ENCODE data around the gene DEFB127. TPM values are rescaled to one million over a fixed set of nuclear protein-coding genes. Genes with fewer than 3 reads are reported as not detected.

Gene DEFB127
- total and polyA plus RNA-seq, 4 experiments from 2014 or later = not detected

DNA sequence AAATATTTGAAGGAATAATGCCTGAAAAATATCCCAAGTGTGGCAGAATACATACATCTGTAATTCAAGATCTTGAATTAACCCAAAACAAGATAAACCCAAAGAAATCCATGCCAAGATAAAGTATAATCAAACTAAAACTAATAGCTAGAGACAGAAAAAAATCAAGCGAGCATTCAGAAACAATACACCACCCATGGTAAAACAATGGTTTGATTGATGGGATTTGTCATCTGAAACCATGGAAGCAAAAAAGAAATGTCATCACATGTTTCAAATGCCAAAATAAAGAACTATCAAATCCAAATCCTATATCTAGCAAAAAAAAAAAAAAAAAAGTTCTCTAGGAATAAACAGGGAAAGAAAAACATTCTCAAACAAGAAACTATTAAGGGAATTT, 5.1 kb upstream of the DEFB127 start:
- Histone ChIP-seq H3K27ac (ENCODE audit: low read depth, low read length) (no peak overlapping the region), H3K4me1 (ENCODE audit: insufficient read depth, low read length) (no peaks in the 10 kb centered on the region), H3K9me3 (ENCODE audit: control insufficient read depth in 1 of 2, low read length in 2 of 2) (no peaks in the 10 kb centered on the region), H3K36me3 (ENCODE audit: insufficient read depth, low read length) (no peaks in the 10 kb centered on the region), H3K4me3 (ENCODE audit: low read length in 2 of 2) (no peak overlapping the region), H3K27me3 (ENCODE audit: insufficient read depth, low read length) (no peaks in the 10 kb centered on the region)
- Mint-ChIP-seq H3K27me3 (peaks cover 22 to 23% of the 10 kb centered on the region in 2 donors), H3K4me1 (no peaks in the 10 kb centered on the region), H3K4me3 (no peak overlapping the region), H3K27ac (no peak overlapping the region), H3K9me3 (peaks cover 0 to 6% (median 0%) of the 10 kb centered on the region in 8 donors), H3K36me3 (no peaks in the 10 kb centered on the region)
- ChIA-PET POLR2A (ENCODE audit: partially characterized antibody) (no interaction called here), CTCF (ENCODE audit: partially characterized antibody) (no interaction called here)
- intact Hi-C loops (cut with micrococcal nuclease) = no loop called here
- DNase-seq = no peak

DNA sequence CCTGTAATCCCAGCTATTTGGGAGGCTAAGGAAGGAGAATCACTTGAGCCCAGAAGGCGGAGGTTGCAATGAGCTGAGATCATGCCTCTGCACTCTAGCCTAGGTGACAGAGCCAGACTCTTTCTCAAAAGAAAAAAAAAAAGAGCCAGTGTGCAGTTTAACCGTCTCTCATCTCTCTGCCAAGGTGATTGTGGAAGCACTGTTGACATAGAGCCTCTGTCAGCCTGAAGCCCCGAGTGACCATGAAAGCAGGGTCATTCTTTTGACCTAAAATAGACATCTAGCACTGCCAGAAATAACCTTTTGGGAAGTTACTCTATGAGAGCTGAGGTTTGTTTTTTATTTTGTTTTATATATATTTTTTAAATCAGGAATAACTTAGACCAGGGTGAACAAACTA, 7.4 kb downstream of the DEFB127 start:
- peaks cover 0 to 5% (median 0%) of the 10 kb centered on the region in 4 donors for H3K4me1 Mint-ChIP-seq
- H3K27me3 Mint-ChIP-seq = peaks cover 3 to 11% of the 10 kb centered on the region in 2 donors
- intact Hi-C loops (cut with micrococcal nuclease) = no loop called here
- ChIA-PET CTCF (ENCODE audit: partially characterized antibody) (no interaction called here), POLR2A (ENCODE audit: partially characterized antibody) (no interaction called here)
- peaks cover 0 to 3% (median 0%) of the 10 kb centered on the region in 8 donors for H3K9me3 Mint-ChIP-seq
- H3K27ac Mint-ChIP-seq = no peak overlapping the region
- no peak overlapping the region for H3K4me3 ChIP-seq (ENCODE audit: low read length in 2 of 2)
- H3K36me3 ChIP-seq (ENCODE audit: insufficient read depth, low read length) = no peaks in the 10 kb centered on the region
- no peaks in the 10 kb centered on the region for H3K4me1 ChIP-seq (ENCODE audit: insufficient read depth, low read length)
- no peaks in the 10 kb centered on the region for H3K9me3 ChIP-seq (ENCODE audit: control insufficient read depth in 1 of 2, low read length in 2 of 2)
- no peak for DNase-seq
- no peak overlapping the region for H3K4me3 Mint-ChIP-seq
- H3K27ac ChIP-seq (ENCODE audit: low read depth, low read length) = no peak overlapping the region
- no peaks in the 10 kb centered on the region for H3K36me3 Mint-ChIP-seq
- H3K27me3 ChIP-seq (ENCODE audit: insufficient read depth, low read length) = no peaks in the 10 kb centered on the region

DNA sequence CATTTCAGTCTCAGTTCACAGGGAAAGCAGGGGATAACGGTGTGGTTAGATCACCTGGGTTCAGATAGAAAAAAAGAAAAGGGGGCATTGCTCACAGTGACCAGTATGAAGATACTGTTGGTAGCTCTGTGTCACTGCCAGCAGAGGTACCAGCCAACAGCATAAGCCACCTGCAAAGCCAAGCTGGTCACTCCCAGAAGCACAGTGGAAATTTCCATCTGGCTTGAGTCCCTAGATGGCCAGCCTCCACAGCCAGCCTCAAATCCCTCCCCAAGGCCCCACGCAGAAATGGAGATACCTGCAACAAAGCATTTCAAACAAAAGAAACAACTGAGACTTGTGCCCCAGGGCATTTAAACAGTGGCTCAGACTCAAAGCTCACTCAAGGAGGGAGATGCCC, 11.6 kb downstream of the DEFB127 start:
- Mint-ChIP-seq H3K4me3 (no peak overlapping the region), H3K27me3 (peaks cover 0 to 9% of the 10 kb centered on the region in 2 donors), H3K27ac (no peak overlapping the region), H3K4me1 (peaks cover 0 to 5% (median 0%) of the 10 kb centered on the region in 4 donors), H3K9me3 (no peaks in the 10 kb centered on the region), H3K36me3 (no peaks in the 10 kb centered on the region)
- H3K36me3 ChIP-seq (ENCODE audit: insufficient read depth, low read length) = no peaks in the 10 kb centered on the region
- H3K4me3 ChIP-seq (ENCODE audit: low read length in 2 of 2) = no peak overlapping the region
- H3K4me1 ChIP-seq (ENCODE audit: insufficient read depth, low read length) = no peaks in the 10 kb centered on the region
- intact Hi-C loops (cut with micrococcal nuclease) = no loop called here
- ChIA-PET CTCF (ENCODE audit: partially characterized antibody) (no interaction called here), POLR2A (ENCODE audit: partially characterized antibody) (no interaction called here)
- no peaks in the 10 kb centered on the region for H3K9me3 ChIP-seq (ENCODE audit: control insufficient read depth in 1 of 2, low read length in 2 of 2)
- no peak for DNase-seq
- H3K27ac ChIP-seq (ENCODE audit: low read depth, low read length) = no peak overlapping the region
- no peaks in the 10 kb centered on the region for H3K27me3 ChIP-seq (ENCODE audit: insufficient read depth, low read length)

DNA sequence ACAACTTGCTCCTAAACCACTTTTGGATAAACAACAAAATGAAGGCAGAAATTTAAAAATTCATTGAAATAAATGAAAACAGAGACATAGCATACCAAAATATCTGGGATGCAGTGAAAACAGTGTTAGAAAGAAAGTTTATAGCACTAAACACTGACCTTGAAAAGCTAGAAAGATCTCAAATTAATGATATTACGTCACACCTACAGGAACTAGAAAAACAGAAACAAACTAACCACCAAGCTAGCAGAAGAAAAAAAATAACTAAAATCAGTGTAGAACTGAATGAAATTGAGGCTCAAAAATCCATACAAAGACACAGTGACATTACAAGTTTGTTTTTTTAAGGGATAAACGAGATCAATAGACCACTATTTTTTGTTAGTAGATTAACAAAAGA, 27.0 kb downstream of the DEFB127 start:
- peaks cover 40 to 41% of the 10 kb centered on the region in 2 donors for H3K27me3 Mint-ChIP-seq
- no peaks in the 10 kb centered on the region for H3K4me1 Mint-ChIP-seq
- no peak for DNase-seq
- no peaks in the 10 kb centered on the region for H3K9me3 ChIP-seq (ENCODE audit: control insufficient read depth in 1 of 2, low read length in 2 of 2)
- H3K27me3 ChIP-seq (ENCODE audit: insufficient read depth, low read length) = peaks cover 4% of the 10 kb centered on the region
- H3K36me3 Mint-ChIP-seq = no peaks in the 10 kb centered on the region
- H3K36me3 ChIP-seq (ENCODE audit: insufficient read depth, low read length) = no peaks in the 10 kb centered on the region
- ChIA-PET POLR2A (ENCODE audit: partially characterized antibody) (no interaction called here), CTCF (ENCODE audit: partially characterized antibody) (no interaction called here)
- no peak overlapping the region for H3K4me3 Mint-ChIP-seq
- intact Hi-C loops (cut with micrococcal nuclease) = no loop called here
- no peak overlapping the region for H3K27ac Mint-ChIP-seq
- H3K9me3 Mint-ChIP-seq = peaks cover 0 to 31% (median 17%) of the 10 kb centered on the region in 8 donors
- H3K4me1 ChIP-seq (ENCODE audit: insufficient read depth, low read length) = no peaks in the 10 kb centered on the region
- H3K27ac ChIP-seq (ENCODE audit: low read depth, low read length) = no peak overlapping the region
- no peak overlapping the region for H3K4me3 ChIP-seq (ENCODE audit: low read length in 2 of 2)

DNA sequence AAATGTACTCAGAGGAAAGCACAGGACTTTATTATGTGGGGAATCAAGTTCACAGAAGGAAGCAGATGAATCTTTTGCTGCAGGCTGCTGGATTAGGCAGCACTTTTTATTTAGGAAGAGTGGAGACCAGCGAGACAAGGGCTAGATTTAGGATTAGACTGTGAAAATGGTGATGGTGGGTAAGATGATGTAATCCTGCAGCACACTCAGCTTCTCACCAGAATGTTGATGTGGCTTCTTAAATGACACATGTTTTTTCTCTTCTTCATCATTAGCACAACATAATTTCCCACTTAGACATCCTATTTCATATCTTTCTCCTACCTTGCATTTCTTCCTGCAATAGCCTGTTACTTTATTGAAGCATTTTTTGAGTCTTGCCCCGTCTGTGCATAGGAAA, 30.5 kb downstream of the DEFB127 start:
- Mint-ChIP-seq H3K9me3 (peaks cover 0 to 41% (median 22%) of the 10 kb centered on the region in 8 donors), H3K27ac (no peak overlapping the region), H3K4me1 (no peaks in the 10 kb centered on the region), H3K36me3 (no peaks in the 10 kb centered on the region), H3K4me3 (no peak overlapping the region), H3K27me3 (peaks cover 37 to 41% of the 10 kb centered on the region in 2 donors)
- intact Hi-C loops (cut with micrococcal nuclease) = no loop called here
- ChIA-PET CTCF (ENCODE audit: partially characterized antibody) (no interaction called here), POLR2A (ENCODE audit: partially characterized antibody) (no interaction called here)
- H3K36me3 ChIP-seq (ENCODE audit: insufficient read depth, low read length) = no peaks in the 10 kb centered on the region
- H3K4me1 ChIP-seq (ENCODE audit: insufficient read depth, low read length) = no peaks in the 10 kb centered on the region
- H3K4me3 ChIP-seq (ENCODE audit: low read length in 2 of 2) = no peak overlapping the region
- H3K27ac ChIP-seq (ENCODE audit: low read depth, low read length) = no peak overlapping the region
- H3K9me3 ChIP-seq (ENCODE audit: control insufficient read depth in 1 of 2, low read length in 2 of 2) = no peaks in the 10 kb centered on the region
- no peaks in the 10 kb centered on the region for H3K27me3 ChIP-seq (ENCODE audit: insufficient read depth, low read length)
- DNase-seq = no peak

DNA sequence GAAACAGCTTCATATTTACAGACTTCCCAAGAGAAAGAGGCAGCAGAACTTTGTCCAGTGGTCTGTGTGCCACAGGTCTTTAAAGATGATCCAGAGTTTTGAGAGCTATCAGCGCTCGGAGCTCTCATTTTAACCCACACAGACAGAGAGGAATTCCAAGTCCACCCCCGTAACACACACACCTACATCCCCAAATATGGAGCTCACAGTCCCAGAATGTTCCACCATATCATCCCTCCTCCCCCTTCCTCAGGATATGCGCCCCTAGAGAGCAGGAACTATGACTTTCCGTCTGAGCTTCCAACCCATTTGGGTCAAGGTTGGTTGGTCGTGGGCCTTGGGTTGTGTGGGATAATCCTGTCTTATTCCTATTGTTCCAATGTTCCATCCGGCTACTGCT, 32.4 kb downstream of the DEFB127 start, which contains the start of gene DEFB128:
Gene DEFB128, minus strand, starts transcription at position 101 of the 400 bp plus-strand sequence. Its CDS starts 88 bp downstream, at position 13.
- no peak within 1 kb of the TSS for H3K4me3 ChIP-seq (ENCODE audit: low read length in 2 of 2)
- H3K27ac Mint-ChIP-seq = no peak within 1 kb of the TSS
- H3K9me3 Mint-ChIP-seq = peaks cover 0 to 23% (median 10%) of the 10 kb centered on the region in 8 donors
- no peaks in the 10 kb centered on the region for H3K9me3 ChIP-seq (ENCODE audit: control insufficient read depth in 1 of 2, low read length in 2 of 2)
- no peaks in the 10 kb centered on the region for H3K4me1 Mint-ChIP-seq
- peak within 1 kb of the TSS in 1 of 8 donors; percentile 21 for H3K4me3 Mint-ChIP-seq
- ChIA-PET CTCF (ENCODE audit: partially characterized antibody) (interaction anchor here (1.3 kb wide), 1 partner anchor 9 kb away, joined by 3 read pairs; no protein-coding TSS in a partner anchor), POLR2A (ENCODE audit: partially characterized antibody) (no interaction called here)
- no peaks in the 10 kb centered on the region for H3K36me3 Mint-ChIP-seq
- intact Hi-C loops (cut with micrococcal nuclease) = no loop called here
- H3K27ac ChIP-seq (ENCODE audit: low read depth, low read length) = no peak within 1 kb of the TSS
- H3K27me3 ChIP-seq (ENCODE audit: insufficient read depth, low read length) = no peaks in the 10 kb centered on the region
- H3K36me3 ChIP-seq (ENCODE audit: insufficient read depth, low read length) = no peaks in the 10 kb centered on the region
- DNase-seq = no peak
- H3K27me3 Mint-ChIP-seq = peaks cover 24 to 25% of the 10 kb centered on the region in 2 donors
- no peaks in the 10 kb centered on the region for H3K4me1 ChIP-seq (ENCODE audit: insufficient read depth, low read length)

DNA sequence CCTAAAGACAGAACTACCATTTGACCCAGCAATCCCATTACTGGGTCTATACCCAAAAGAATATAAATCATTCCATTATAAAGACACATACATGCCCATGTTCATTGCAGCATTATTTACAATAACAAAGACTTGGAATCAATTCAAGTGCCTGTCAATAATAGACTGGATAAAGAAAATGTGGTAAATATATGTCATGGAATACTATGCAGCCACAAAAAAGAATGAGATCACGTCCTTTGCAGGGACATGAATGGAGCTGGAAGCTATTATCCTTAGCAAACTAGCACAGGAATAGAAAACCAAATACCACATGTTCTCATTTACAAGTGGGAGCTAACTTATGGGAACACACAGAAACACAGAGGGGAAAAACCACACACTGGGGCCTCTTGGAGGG, 41.0 kb downstream of the DEFB127 start:
- ChIA-PET CTCF (ENCODE audit: partially characterized antibody) (interaction anchor here (0.7 kb wide), 1 partner anchor 800 kb away, joined by 3 read pairs; no protein-coding TSS in a partner anchor), POLR2A (ENCODE audit: partially characterized antibody) (no interaction called here)
- no peaks in the 10 kb centered on the region for H3K9me3 ChIP-seq (ENCODE audit: control insufficient read depth in 1 of 2, low read length in 2 of 2)
- no peak overlapping the region for H3K4me3 ChIP-seq (ENCODE audit: low read length in 2 of 2)
- H3K4me1 ChIP-seq (ENCODE audit: insufficient read depth, low read length) = no peaks in the 10 kb centered on the region
- Mint-ChIP-seq H3K9me3 (peaks cover 0 to 9% (median 5%) of the 10 kb centered on the region in 8 donors), H3K36me3 (peaks cover 0 to 6% of the 10 kb centered on the region in 2 donors), H3K27me3 (peaks cover 9 to 17% of the 10 kb centered on the region in 2 donors), H3K27ac (no peak overlapping the region), H3K4me1 (no peaks in the 10 kb centered on the region), H3K4me3 (no peak overlapping the region)
- no peaks in the 10 kb centered on the region for H3K27me3 ChIP-seq (ENCODE audit: insufficient read depth, low read length)
- no peak overlapping the region for H3K27ac ChIP-seq (ENCODE audit: low read depth, low read length)
- no peaks in the 10 kb centered on the region for H3K36me3 ChIP-seq (ENCODE audit: insufficient read depth, low read length)
- intact Hi-C loops (cut with micrococcal nuclease) = no loop called here
- DNase-seq = no peak

DNA sequence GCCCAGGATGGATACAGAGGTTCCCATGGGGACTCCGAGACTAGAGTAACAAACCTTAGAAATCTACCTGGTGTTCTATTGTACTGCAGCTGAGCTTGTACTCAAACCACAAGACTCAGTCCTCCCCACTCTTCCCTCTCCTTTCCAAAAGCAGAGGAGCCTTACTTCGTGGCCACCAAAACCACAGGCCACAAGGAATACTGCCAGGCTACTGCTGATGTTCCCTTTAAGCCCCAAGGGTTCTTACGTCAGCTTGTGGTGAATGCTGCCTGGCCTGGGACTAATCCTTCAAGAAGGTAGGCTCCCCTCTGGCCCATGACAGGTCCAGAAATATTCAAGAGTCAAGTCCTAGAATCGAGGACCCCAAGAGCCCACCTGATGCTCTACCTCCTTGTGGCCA, 42.7 kb downstream of the DEFB127 start:
- Mint-ChIP-seq H3K27me3 (peaks cover 14 to 20% of the 10 kb centered on the region in 2 donors), H3K4me1 (no peaks in the 10 kb centered on the region), H3K27ac (no peak overlapping the region), H3K9me3 (peaks cover 0 to 9% (median 5%) of the 10 kb centered on the region in 8 donors), H3K36me3 (peaks cover 0 to 6% of the 10 kb centered on the region in 2 donors), H3K4me3 (no peak overlapping the region)
- ChIA-PET POLR2A (ENCODE audit: partially characterized antibody) (no interaction called here), CTCF (ENCODE audit: partially characterized antibody) (no interaction called here)
- no peak for DNase-seq
- Histone ChIP-seq H3K4me1 (ENCODE audit: insufficient read depth, low read length) (no peaks in the 10 kb centered on the region), H3K4me3 (ENCODE audit: low read length in 2 of 2) (no peak overlapping the region), H3K27me3 (ENCODE audit: insufficient read depth, low read length) (no peaks in the 10 kb centered on the region), H3K36me3 (ENCODE audit: insufficient read depth, low read length) (no peaks in the 10 kb centered on the region), H3K9me3 (ENCODE audit: control insufficient read depth in 1 of 2, low read length in 2 of 2) (no peaks in the 10 kb centered on the region), H3K27ac (ENCODE audit: low read depth, low read length) (no peak overlapping the region)
- intact Hi-C loops (cut with micrococcal nuclease) = no loop called here

Data from CD4-positive, alpha-beta memory T cell (primary cell).